ENCODE results near the gene PAX5.

- TF ChIP-seq, protein P1, sequence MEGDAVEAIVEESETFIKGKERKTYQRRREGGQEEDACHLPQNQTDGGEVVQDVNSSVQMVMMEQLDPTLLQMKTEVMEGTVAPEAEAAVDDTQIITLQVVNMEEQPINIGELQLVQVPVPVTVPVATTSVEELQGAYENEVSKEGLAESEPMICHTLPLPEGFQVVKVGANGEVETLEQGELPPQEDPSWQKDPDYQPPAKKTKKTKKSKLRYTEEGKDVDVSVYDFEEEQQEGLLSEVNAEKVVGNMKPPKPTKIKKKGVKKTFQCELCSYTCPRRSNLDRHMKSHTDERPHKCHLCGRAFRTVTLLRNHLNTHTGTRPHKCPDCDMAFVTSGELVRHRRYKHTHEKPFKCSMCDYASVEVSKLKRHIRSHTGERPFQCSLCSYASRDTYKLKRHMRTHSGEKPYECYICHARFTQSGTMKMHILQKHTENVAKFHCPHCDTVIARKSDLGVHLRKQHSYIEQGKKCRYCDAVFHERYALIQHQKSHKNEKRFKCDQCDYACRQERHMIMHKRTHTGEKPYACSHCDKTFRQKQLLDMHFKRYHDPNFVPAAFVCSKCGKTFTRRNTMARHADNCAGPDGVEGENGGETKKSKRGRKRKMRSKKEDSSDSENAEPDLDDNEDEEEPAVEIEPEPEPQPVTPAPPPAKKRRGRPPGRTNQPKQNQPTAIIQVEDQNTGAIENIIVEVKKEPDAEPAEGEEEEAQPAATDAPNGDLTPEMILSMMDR (IDR thresholded peaks at IDR 0.05), result no peak
- TF ChIP-seq POLR2A (IDR thresholded peaks at IDR 0.05), result no peak
These were observed 215.7 kb downstream of the PAX5 start for GRCh38 chr9:36818242-36818938.
